Calu3 (cell line): Measurements from ENCODE around the gene DIS3. TPM values are rescaled to one million over a fixed set of nuclear protein-coding genes. Genes with fewer than 3 reads are reported as not detected.
"Not testable (repeated sequence)": the region's sequence is repeated elsewhere in the genome, so short reads cannot be mapped to it uniquely, and the experiment has no call there.

Source experiments
- BruUV-seq: library from RNA; stranded (reverse); fragments of 400-500 nt; replicated peaks from 2 replicates; lab custom pipeline; 2021; lab: Mats Ljungman, UMichigan
- CTCF ChIA-PET: fragments of 300-600 bp; sonication (Branson Sonifier 250); formaldehyde crosslinking; loops from one replicate; lab custom pipeline; 2022; ENCODE audit warnings: antibody characterized with exemption; lab: Charles Lee
- DNase-seq: peaks from one replicate; pipeline ENCODE4 v3.0.0; 2022
- H3K27ac Mint-ChIP-seq: one replicate; pipeline ENCODE4 v1.8.0; 2022; ENCODE audit warnings: mixed read lengths; ENCODE audit not compliant: unreplicated experiment
- H3K27me3 Mint-ChIP-seq: one replicate; pipeline ENCODE4 v1.8.0; 2022; ENCODE audit warnings: mixed read lengths; ENCODE audit not compliant: unreplicated experiment
- H3K36me3 Mint-ChIP-seq: one replicate; pipeline ENCODE4 v1.8.0; 2022; ENCODE audit warnings: mild to moderate bottlenecking, moderate library complexity, mixed read lengths; ENCODE audit not compliant: insufficient read depth, unreplicated experiment
- H3K4me1 Mint-ChIP-seq: one replicate; pipeline ENCODE4 v1.8.0; 2022; ENCODE audit warnings: mild to moderate bottlenecking, low read depth, mixed read lengths; ENCODE audit not compliant: unreplicated experiment
- H3K4me3 Mint-ChIP-seq: one replicate; pipeline ENCODE4 v1.8.0; 2022; ENCODE audit warnings: mild to moderate bottlenecking, low read depth, moderate library complexity, mixed read lengths; ENCODE audit not compliant: unreplicated experiment
- H3K9me3 Mint-ChIP-seq: one replicate; pipeline ENCODE4 v1.8.0; 2022; ENCODE audit warnings: low read depth, mixed read lengths; ENCODE audit not compliant: unreplicated experiment
- intact Hi-C: fragments of 100-400 bp; cut with micrococcal nuclease; formaldehyde crosslinking; loops from one replicate; pipeline ENCODE4 v1.10.0; 2022; ENCODE audit not compliant: unreplicated experiment
- total RNA-seq: library from RNA; stranded (reverse); gene quantifications from 2 replicates; pipeline ENCODE4 v1.2.3, GENCODE V29; 2022
- TF ChIP-seq, protein P1 (sequence below): fragments of 200-600 bp; IDR thresholded peaks from one replicate; pipeline ENCODE4 v1.8.0; 2022; ENCODE audit warnings: antibody characterized with exemption; ENCODE audit not compliant: unreplicated experiment

The DIS3 gene
- total RNA-seq, 1 experiment from 2014 or later, result 16.5 TPM

DNA sequence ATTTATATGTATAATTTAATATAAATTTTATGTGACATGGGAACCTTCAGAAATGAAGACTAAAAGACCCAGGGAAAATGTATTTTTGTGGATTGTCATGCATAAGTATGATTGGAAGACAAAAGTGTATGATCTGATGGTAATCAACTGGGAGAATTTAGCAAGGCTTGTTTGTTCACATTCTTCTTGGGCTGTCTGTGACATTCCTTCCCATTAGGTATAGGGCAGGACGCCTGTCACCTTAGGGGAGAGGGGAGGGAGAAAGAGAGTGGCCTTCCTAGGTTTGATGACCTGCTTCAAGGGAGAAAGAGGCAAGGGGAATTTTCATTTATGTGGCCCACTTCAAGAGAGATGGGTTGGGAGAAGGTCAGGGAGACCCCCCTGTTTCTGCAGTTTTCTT lies 22.6 kb upstream of the DIS3 start:
- Mint-ChIP-seq H3K4me1 (peaks cover 10% of the 10 kb centered on the region), H3K27ac (no peak overlapping the region), H3K36me3 (peaks cover 5% of the 10 kb centered on the region), H3K4me3 (no peak overlapping the region), H3K9me3 (no peaks in the 10 kb centered on the region), H3K27me3 (no peaks in the 10 kb centered on the region)
- TF ChIP-seq, protein P1, sequence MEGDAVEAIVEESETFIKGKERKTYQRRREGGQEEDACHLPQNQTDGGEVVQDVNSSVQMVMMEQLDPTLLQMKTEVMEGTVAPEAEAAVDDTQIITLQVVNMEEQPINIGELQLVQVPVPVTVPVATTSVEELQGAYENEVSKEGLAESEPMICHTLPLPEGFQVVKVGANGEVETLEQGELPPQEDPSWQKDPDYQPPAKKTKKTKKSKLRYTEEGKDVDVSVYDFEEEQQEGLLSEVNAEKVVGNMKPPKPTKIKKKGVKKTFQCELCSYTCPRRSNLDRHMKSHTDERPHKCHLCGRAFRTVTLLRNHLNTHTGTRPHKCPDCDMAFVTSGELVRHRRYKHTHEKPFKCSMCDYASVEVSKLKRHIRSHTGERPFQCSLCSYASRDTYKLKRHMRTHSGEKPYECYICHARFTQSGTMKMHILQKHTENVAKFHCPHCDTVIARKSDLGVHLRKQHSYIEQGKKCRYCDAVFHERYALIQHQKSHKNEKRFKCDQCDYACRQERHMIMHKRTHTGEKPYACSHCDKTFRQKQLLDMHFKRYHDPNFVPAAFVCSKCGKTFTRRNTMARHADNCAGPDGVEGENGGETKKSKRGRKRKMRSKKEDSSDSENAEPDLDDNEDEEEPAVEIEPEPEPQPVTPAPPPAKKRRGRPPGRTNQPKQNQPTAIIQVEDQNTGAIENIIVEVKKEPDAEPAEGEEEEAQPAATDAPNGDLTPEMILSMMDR, result no peak
- DNase-seq, result no peak
- BruUV-seq, result no TSS peak
- intact Hi-C loops, result no loop called here
- CTCF ChIA-PET, result no interaction called here

DNA sequence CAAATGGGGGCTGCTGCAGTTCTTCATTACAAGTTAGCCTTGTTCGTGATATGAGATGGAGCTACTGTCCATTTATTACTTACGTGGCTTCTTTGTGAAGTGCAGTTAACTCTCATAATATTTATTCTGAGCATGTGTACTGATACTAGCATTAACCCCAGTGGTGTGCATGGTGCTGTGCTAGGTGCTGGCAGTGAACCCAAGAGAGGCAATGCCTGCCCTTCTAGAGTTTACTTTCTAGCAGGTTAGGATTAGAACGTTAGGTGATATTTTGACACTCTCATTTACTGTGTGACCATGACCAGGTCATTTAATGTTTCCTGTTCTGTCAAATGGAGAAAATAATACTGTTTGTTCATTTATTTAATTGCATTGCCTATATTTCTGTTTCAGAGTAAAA lies 17.1 kb upstream of the DIS3 start:
- no peak for DNase-seq
- CTCF ChIA-PET, result no interaction called here
- TF ChIP-seq, protein P1, result no peak
- intact Hi-C loops, result no loop called here
- no peak overlapping the region for H3K4me3 Mint-ChIP-seq
- H3K27ac Mint-ChIP-seq, result no peak overlapping the region
- H3K36me3 Mint-ChIP-seq, result peaks cover 7% of the 10 kb centered on the region
- peaks cover 3% of the 10 kb centered on the region for H3K9me3 Mint-ChIP-seq
- no peaks in the 10 kb centered on the region for H3K27me3 Mint-ChIP-seq
- BruUV-seq, result no TSS peak
- peaks cover 10% of the 10 kb centered on the region for H3K4me1 Mint-ChIP-seq

DNA sequence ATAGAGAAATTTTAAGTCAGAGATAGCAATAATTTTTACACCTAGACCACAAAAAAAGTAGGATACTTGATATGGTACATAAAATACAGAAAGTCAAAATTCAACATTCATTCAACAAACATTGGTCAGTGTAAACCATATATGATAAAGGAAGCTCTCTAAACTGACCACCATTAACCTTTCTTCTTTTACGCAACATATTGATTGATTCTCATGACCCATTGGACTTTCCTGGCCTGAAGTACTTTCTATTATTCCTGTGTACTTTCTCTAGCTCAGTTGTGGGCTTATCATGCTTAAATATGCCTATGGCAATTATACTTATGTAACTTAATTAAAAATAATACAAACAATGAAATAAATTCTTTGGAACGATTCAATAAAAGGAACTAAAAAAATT lies 10.9 kb upstream of the DIS3 start:
- peaks cover 8% of the 10 kb centered on the region for H3K4me1 Mint-ChIP-seq
- TF ChIP-seq, protein P1, result no peak

DNA sequence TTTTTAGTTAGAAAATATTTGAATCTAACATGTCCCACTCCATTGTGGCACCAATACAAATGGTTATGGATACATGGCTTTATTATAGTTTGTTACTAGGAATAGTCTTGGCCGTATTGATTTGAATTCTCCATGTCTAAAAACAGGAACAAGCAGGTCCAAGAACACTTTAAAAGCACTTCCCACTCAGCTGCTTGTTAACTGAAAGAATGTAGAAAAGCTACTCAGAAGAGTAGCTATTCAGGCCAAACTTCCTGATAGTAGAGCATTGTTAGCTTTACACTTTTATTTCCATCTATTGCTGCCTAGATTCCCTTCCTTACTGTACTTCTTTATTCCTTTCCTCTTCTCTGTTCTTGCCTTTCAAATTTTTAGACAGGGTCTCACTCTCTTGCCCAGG lies 7.1 kb upstream of the DIS3 start:
- BruUV-seq, result no TSS peak
- Mint-ChIP-seq H3K27me3 (no peaks in the 10 kb centered on the region), H3K27ac (no peak overlapping the region), H3K4me1 (peaks cover 8% of the 10 kb centered on the region), H3K36me3 (peaks cover 5% of the 10 kb centered on the region), H3K4me3 (no peak overlapping the region), H3K9me3 (peaks cover under 1% of the 10 kb centered on the region)
- no peak for DNase-seq
- intact Hi-C loops, result no loop called here
- CTCF ChIA-PET, result no interaction called here
- TF ChIP-seq, protein P1, result no peak

More for the DNA sequence above, 10.9 kb upstream of the DIS3 start:
- DNase-seq, result no peak
- no peaks in the 10 kb centered on the region for H3K27me3 Mint-ChIP-seq
- H3K27ac Mint-ChIP-seq, result no peak overlapping the region
- intact Hi-C loops, result no loop called here
- H3K4me3 Mint-ChIP-seq, result no peak overlapping the region
- H3K9me3 Mint-ChIP-seq, result peaks cover 3% of the 10 kb centered on the region
- BruUV-seq, result no TSS peak
- H3K36me3 Mint-ChIP-seq, result peaks cover 6% of the 10 kb centered on the region
- CTCF ChIA-PET, result no interaction called here

DNA sequence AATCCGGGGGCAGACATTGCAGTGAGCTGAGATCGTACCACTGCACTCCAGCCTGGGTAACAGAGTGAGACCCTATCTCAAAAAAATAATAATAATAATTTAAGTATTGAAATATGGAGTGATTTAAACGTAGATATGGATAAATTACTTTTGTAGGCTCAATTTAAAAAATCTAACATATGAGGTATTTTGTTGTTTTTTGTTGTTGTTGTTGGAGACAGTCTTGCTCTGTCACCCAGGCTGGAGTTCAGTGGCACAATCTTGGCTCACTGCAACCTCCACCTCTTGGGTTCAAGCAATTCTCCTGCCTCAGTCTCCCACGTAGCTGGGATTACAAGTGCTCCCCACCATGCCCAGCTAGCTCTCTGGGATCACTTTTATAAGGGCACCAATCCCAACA lies 3.0 kb upstream of the DIS3 start:
- H3K27me3 Mint-ChIP-seq, DNase-seq, H3K4me1 Mint-ChIP-seq, intact Hi-C loops, BruUV-seq, H3K27ac Mint-ChIP-seq, H3K9me3 Mint-ChIP-seq, H3K4me3 Mint-ChIP-seq: not testable (repeated sequence)
- H3K36me3 Mint-ChIP-seq, result peaks cover 29% of the 10 kb centered on the region
- CTCF ChIA-PET, result interaction anchor here (0.7 kb wide), 1 partner anchor 415 kb away, joined by 3 read pairs; no protein-coding TSS in a partner anchor
